D721Med (cell line): ENCODE measurements around the gene HOXC10.

Experiments used
- DNase-seq: peaks from one replicate; pipeline ENCODE4 v3.0.0; 2011; ENCODE audit warnings: low spot score; ENCODE audit not compliant: insufficient read length
- FAIRE-seq: peaks from 2 replicates; lab custom pipeline; 2011; peaks lifted over from hg19 to GRCh38; lab: Jason Lieb, UNC
- CTCF ChIP-seq: IDR thresholded peaks from 2 replicates; pipeline ENCODE4 v1.5.1; 2012; ENCODE audit warnings: mild to moderate bottlenecking, control low read depth; ENCODE audit not compliant: insufficient read depth; ENCODE audit errors: missing control alignments

HOXC10 gene

GRCh38 chr12:54008260-54008552 lies 23.3 kb downstream of the HOXC10 start:
- DNase-seq (no peak), FAIRE-seq (no peak)
- TF ChIP-seq CTCF, result no peak

GRCh38 chr12:54009171-54010052 lies 24.5 kb downstream of the HOXC10 start:
- no peak for FAIRE-seq
- no peak for TF ChIP-seq CTCF
- DNase-seq, result no peak

GRCh38 chr12:54010053-54010971 lies 25.4 kb downstream of the HOXC10 start:
- FAIRE-seq, result no peak

GRCh38 chr12:54010972-54011664 lies 26.2 kb downstream of the HOXC10 start:
- FAIRE-seq (no peak), DNase-seq (no peak)
- no peak for TF ChIP-seq CTCF

More at GRCh38 chr12:54010053-54010971, 25.4 kb downstream of the HOXC10 start:
- DNase-seq, result no peak
- no peak for TF ChIP-seq CTCF

GRCh38 chr12:54011665-54012532 lies 27.0 kb downstream of the HOXC10 start:
- no peak for DNase-seq
- no peak for TF ChIP-seq CTCF
- no peak for FAIRE-seq

- no peak for FAIRE-seq
- TF ChIP-seq CTCF, result no peak
- no peak for DNase-seq
These were observed 27.9 kb downstream of the HOXC10 start for GRCh38 chr12:54012631-54013409.
